ENCODE measurements around the gene CAMK1G. TPM values are rescaled to one million over a fixed set of nuclear protein-coding genes. Genes with fewer than 3 reads are reported as not detected.

CAMK1G gene
- total RNA-seq, 2 donors from 2014 or later = 0.31 TPM; not detected in 1

DNA sequence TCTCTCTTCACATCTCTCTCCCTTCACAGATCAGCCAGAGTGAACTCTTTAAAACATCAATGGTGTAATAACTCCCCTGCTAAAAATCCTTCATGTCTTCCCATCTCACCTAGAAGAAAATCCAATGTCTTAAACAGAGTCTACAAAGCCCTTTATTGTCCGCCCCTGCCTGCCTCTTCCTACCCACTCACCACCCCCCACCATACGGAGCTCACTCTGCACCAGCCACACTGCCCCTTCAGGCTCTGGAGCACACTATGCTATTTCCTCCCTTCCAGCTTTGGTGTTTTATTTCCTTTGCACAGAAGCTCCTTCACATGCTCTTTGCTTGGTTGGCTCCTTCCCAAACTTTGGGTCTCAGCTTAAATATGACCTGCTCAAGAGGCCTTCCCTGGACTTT lies 10.2 kb downstream of the CAMK1G start:
- ATAC-seq (no peak), DNase-seq (no peak)
- intact Hi-C loops (cut with DNase I) = no loop called here

DNA sequence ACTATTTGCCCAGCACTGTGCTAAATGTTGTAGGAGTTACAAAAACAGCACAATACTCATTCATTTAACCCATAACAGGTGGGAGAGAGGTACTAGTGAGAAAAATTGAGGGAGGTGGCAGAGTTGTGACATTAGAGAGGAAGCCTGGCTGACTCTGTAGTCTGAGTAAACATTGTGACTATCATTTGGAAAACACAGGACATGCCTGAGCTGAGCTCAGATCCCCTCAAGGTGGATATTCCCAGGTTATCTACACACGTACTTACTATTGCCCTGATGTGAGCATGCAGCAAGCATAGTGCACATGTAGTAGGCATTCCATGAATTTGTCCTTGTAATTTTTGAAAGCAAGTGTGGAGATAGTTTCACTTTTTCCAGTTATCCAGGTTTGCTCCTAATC lies 10.9 kb downstream of the CAMK1G start:
- no peak for ATAC-seq
- DNase-seq = no peak
- intact Hi-C loops (cut with DNase I) = no loop called here

DNA sequence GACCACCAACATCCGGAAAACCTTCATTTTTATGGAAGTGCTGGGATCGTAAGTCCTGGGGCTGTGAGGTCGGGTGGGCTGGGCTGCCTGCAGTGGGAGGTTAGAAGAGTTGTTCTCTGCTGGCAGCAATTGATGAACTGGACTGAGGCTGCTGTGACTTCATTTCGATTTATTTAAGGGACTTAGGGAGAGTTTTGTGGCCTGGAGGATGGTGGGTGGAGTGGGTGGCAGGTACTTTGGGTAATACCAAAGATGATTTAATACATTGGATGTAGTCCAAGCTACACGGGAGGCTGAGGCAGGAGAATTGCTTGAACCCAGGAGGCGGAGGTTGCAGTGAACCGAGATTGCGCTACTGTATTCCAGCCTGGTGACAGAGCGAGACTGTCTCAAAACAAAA lies 11.5 kb downstream of the CAMK1G start:
- DNase-seq (no peak), ATAC-seq (no peak)
- intact Hi-C loops (cut with DNase I) = no loop called here

DNA sequence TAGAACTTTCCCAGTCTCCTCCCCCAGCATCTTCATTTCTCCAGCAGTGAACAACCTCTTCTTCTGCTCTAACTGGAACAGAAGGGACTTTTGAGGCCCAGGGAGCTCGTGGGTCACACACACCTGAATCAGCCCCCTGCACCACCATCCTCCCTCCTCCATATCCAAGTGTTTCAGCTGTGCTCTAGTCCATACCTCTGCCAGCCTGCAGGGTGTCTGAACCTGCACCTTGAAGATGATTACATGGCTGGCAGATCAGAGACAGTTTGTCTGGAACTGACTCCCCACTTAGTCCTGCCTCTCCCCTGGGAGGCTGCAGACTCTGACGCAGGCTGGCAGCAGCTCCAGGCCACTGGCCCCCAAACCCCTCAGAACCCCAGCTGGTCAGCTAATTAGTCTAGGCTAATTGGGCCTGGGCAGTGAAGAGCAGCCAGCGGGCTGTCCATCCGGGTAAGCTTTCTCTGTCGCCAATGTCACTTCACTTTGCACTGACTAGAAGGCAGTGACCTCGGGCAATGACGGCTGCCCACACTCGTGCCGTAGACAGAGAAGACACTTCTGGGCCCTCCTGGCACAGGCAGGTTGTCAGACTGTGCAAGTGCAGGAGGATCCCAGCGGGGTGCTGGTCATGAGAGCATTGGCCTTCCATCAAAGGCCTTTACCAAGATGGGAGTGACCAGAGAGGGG lies 12.2 kb downstream of the CAMK1G start:
- intact Hi-C loops (cut with DNase I) = no loop called here
- ATAC-seq = no peak
- DNase-seq = no peak

DNA sequence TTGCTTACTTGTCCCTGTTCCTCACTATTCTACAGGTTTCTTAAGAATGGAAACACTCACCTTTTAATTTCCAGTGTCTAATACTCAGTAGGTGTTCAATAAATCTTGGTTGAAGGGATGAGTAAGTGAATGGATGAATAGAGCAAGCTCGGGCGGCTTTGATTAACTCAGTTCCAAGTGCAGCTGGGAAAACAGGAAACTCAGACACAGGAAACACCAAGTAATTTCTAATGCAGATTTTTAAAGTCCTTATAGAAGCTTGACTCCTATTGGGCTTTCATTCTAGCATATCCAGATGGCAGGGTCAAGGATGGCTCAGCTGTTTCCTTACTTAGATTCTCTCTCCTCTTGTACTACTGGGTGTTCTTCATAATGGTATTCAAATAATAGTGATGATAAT lies 14.0 kb downstream of the CAMK1G start:
- intact Hi-C loops (cut with DNase I) = no loop called here
- DNase-seq (no peak), ATAC-seq (no peak)

DNA sequence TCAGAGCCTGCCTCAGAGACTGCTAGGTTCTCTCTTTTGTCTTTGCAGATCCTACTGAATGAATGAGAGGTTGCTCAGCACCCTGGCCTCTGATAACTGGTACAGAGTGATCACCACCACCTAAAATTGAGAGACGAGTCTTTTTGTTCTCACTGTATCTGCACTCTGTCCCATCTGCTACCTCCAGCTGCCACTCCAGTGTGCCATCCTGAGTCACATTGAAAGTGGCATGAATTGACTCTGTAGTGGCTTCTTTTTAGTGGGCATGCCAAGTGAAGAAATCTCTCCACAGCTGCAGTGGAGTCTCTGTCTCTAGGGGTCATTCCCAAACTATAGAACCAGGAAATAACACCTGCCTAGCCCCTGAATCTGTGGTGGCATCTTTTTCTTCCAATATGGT lies 14.7 kb downstream of the CAMK1G start:
- no peak for DNase-seq
- ATAC-seq = no peak
- intact Hi-C loops (cut with DNase I) = no loop called here

DNA sequence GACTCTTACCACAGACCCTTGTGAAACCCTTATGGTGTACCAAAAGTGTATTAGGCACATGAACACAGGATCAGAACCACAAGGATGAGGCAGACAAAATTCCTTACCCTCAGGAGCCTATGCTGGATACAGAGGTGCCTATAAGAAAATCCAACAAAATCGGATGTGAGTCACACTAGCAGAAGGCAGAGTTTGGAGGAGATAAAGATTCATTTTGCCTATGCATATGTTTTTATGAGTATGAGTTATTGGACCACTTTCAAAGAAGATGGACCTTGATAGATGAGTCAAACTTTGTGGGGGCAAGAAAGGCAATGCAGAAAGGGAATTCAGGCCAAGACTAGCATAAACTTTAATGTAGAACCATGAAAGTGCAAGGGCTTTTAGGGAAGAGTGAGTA lies 17.0 kb downstream of the CAMK1G start:
- ATAC-seq (no peak), DNase-seq (no peak)
- intact Hi-C loops (cut with DNase I) = loop anchor here in 1 of 2 donors (5.0 kb wide), 1 partner anchor 92 kb away; no protein-coding TSS in a partner anchor

DNA sequence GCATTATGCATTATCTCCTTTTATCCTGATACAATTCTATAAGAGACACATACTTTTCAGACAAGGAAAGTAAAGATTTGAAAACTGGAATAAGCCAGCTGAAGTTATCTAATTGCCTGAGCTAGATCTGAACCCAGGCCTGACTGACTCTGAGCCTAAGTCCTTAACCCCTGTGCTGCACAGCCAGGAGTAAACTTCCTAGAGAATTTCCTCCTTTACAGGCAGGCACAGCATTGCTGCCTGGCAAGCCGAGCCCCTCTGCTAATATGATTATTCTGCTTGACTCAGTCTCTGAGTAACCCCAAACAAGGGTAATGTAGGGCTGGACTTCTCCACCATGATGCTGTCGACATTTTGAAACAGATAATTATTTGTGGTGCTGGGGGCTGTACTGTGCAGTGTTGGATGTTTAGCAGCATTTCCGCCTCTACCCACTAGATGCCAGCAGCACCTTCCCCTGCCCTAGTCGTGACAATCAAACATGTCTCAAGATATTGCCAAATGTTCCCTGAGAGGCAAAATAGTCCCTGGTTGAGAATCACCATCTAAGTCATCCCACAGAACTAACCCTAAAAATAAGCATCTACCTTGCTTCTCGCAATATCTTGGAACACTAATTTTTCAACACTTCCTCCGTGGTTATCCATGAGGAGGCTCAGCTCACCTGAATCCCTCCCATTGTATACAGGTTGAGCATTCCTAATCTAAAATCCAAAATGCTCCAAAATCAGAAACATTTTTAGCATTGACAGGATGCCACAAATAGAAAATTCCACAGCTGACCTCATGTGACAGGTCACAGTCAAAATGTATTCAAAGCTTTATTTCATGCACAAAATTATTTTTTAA lies 18.5 kb downstream of the CAMK1G start:
- ATAC-seq = peak; percentile 93 to 94
- intact Hi-C loops (cut with DNase I) = loop anchor here in 1 of 2 donors (5.0 kb wide), 1 partner anchor 90 kb away; no protein-coding TSS in a partner anchor
- no peak for DNase-seq

GRCh38 chr1:209603877-209604276 lies 20.4 kb downstream of the CAMK1G start:
- DNase-seq (no peak), ATAC-seq (no peak)
- intact Hi-C loops (cut with DNase I) = loop anchor here in 1 of 2 donors (5.0 kb wide), 1 partner anchor 88 kb away; no protein-coding TSS in a partner anchor

- peak in 1 of 2 donors; percentile 62 for ATAC-seq
- DNase-seq = no peak
- intact Hi-C loops (cut with DNase I) = no loop called here
These were observed 23.7 kb downstream of the CAMK1G start for GRCh38 chr1:209607102-209607794.

GRCh38 chr1:209607795-209608178 lies 24.3 kb downstream of the CAMK1G start:
- ATAC-seq (peak in 1 of 2 donors; percentile 21), DNase-seq (no peak)
- intact Hi-C loops (cut with DNase I) = no loop called here

GRCh38 chr1:209609041-209609790 lies 25.7 kb downstream of the CAMK1G start:
- DNase-seq (no peak), ATAC-seq (no peak)
- intact Hi-C loops (cut with DNase I) = no loop called here

- intact Hi-C loops (cut with DNase I) = no loop called here
- ATAC-seq (no peak), DNase-seq (no peak)
These were observed 26.5 kb downstream of the CAMK1G start for GRCh38 chr1:209609791-209610630.

- ATAC-seq = no peak
- DNase-seq = no peak
- intact Hi-C loops (cut with DNase I) = no loop called here
These were observed 27.1 kb downstream of the CAMK1G start for GRCh38 chr1:209610631-209610905.

DNA sequence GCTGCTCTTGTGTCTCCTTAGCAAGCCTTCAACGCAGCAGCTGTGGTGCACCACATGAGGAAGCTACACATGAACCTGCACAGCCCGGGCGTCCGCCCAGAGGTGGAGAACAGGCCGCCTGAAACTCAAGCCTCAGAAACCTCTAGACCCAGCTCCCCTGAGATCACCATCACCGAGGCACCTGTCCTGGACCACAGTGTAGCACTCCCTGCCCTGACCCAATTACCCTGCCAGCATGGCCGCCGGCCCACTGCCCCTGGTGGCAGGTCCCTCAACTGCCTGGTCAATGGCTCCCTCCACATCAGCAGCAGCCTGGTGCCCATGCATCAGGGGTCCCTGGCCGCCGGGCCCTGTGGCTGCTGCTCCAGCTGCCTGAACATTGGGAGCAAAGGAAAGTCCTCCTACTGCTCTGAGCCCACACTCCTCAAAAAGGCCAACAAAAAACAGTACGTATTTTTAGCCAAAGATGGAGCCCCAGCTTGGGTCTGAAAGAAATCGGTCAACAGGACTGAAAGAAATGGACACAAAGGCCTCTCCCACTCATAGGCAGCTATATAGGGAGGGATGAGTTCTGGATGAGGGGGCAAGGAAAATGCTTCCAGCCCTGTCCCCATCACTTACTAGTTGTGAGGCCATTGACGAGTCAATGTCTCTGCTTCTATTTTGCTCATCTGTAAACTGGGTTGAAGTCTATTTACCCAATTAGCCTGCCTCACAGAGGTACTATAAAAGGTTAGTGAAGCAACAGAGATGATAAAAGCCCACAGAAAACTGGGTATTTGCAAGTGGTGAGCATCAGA lies 28.5 kb downstream of the CAMK1G start:
- no peak for DNase-seq
- ATAC-seq = no peak
- intact Hi-C loops (cut with DNase I) = no loop called here

- intact Hi-C loops (cut with DNase I) = no loop called here
- DNase-seq (no peak), ATAC-seq (no peak)
These were observed 29.3 kb downstream of the CAMK1G start for GRCh38 chr1:209612646-209613399.

Data from left cardiac atrium (tissue), 4 donors.